GM21723 (cell line): Measurements from ENCODE around the gene TMPRSS11B.
"Not testable (repeated sequence)": the region's sequence is repeated elsewhere in the genome, so short reads cannot be mapped to it uniquely, and the experiment has no call there.

ENCODE experiments used
- ATAC-seq: cut with Tn5 transposase; IDR thresholded peaks from one replicate; pipeline ENCODE4 v1.9.1; 2021; ENCODE audit warnings: mild to moderate bottlenecking, moderate library complexity; ENCODE audit not compliant: unreplicated experiment

Gene TMPRSS11B

GRCh38 chr4:68245594-68245993 lies at the start of gene TMPRSS11B:
TSS of gene TMPRSS11B (minus strand) at chr4:68245694. CDS start at chr4:68245558, 136 bp downstream.
- ATAC-seq: no peak

- ATAC-seq: no peak
These were observed 45.8 kb upstream of the TMPRSS11B start for GRCh38 chr4:68291256-68291655.

- no peak for ATAC-seq
These were observed 42.9 kb upstream of the TMPRSS11B start for GRCh38 chr4:68288393-68288740.

- ATAC-seq: no peak
These were observed 42.4 kb upstream of the TMPRSS11B start for GRCh38 chr4:68287704-68288392.

- ATAC-seq: no peak
These were observed 38.2 kb upstream of the TMPRSS11B start for GRCh38 chr4:68283714-68284113.

GRCh38 chr4:68283095-68283494 lies 37.6 kb upstream of the TMPRSS11B start:
- ATAC-seq: no peak

GRCh38 chr4:68281796-68282740 lies 36.6 kb upstream of the TMPRSS11B start:
- not testable (repeated sequence) for ATAC-seq

GRCh38 chr4:68278029-68278428 lies 32.5 kb upstream of the TMPRSS11B start:
- ATAC-seq: no peak

- ATAC-seq: no peak
These were observed 32.1 kb upstream of the TMPRSS11B start for GRCh38 chr4:68277627-68278026.

- ATAC-seq: no peak
These were observed 27.4 kb upstream of the TMPRSS11B start for GRCh38 chr4:68272860-68273259.

GRCh38 chr4:68272380-68272779 lies 26.9 kb upstream of the TMPRSS11B start:
- peak; percentile 60 for ATAC-seq

GRCh38 chr4:68271851-68272357 lies 26.4 kb upstream of the TMPRSS11B start:
- ATAC-seq: peak; percentile 63

GRCh38 chr4:68267433-68267944 lies 22.0 kb upstream of the TMPRSS11B start:
- ATAC-seq: no peak

GRCh38 chr4:68264875-68265565 lies 19.5 kb upstream of the TMPRSS11B start:
- ATAC-seq: no peak

- ATAC-seq: no peak
These were observed 13.7 kb upstream of the TMPRSS11B start for GRCh38 chr4:68259191-68259590.

- no peak for ATAC-seq
These were observed 12.2 kb upstream of the TMPRSS11B start for GRCh38 chr4:68257719-68258118.

- ATAC-seq: no peak
These were observed 10.8 kb upstream of the TMPRSS11B start for GRCh38 chr4:68256284-68256683.

- ATAC-seq: no peak
These were observed 4.8 kb upstream of the TMPRSS11B start for GRCh38 chr4:68250151-68250930.

- ATAC-seq: peak; percentile 90
These were observed 3.9 kb upstream of the TMPRSS11B start for GRCh38 chr4:68249434-68249833.

GRCh38 chr4:68240620-68241019 lies 4.9 kb downstream of the TMPRSS11B start:
- ATAC-seq: no peak
